Natural killer cell (primary cell): ENCODE data around the gene WSCD2. TPM values are rescaled to one million over a fixed set of nuclear protein-coding genes. Genes with fewer than 3 reads are reported as not detected.

ENCODE experiments used
- ATAC-seq, 3 donors: fragments of 150-1000 bp in 2 of 3; fragments of 200-7000 bp in 1 of 3; cut with Tn5 transposase; 1 replicate in 1 of 3; 2 replicates in 2 of 3; pipeline ENCODE4 v1.10.0; 2021; ENCODE audit warnings: mild to moderate bottlenecking in 2 of 3, moderate library complexity in 2 of 3
- DNase-seq, 2 donors: peaks; one replicate each; pipeline versions ENCODE4 v3.0.0 to v3.0.0-alpha.2; 2013 to 2021; ENCODE audit warnings: mixed read lengths in 1 of 2
- H3K27ac ChIP-seq: one replicate; pipeline ENCODE4 v1.5.1; 2013; ENCODE audit warnings: mild to moderate bottlenecking, low read length
- H3K27me3 ChIP-seq: one replicate; pipeline ENCODE4 v1.6.1; 2013; ENCODE audit warnings: low read length; ENCODE audit not compliant: control insufficient read depth, insufficient read depth
- H3K36me3 ChIP-seq: one replicate; pipeline ENCODE4 v1.6.1; 2013; ENCODE audit warnings: low read length; ENCODE audit not compliant: control insufficient read depth, insufficient read depth
- H3K4me1 ChIP-seq: one replicate; pipeline ENCODE4 v1.6.1; 2013; ENCODE audit warnings: low read length; ENCODE audit not compliant: control insufficient read depth, insufficient read depth
- H3K4me3 ChIP-seq: one replicate; pipeline ENCODE4 v1.5.1; 2013; ENCODE audit warnings: low read length
- H3K9me3 ChIP-seq: one replicate; pipeline ENCODE4 v1.6.1; 2013; ENCODE audit warnings: low read length; ENCODE audit not compliant: control insufficient read depth, insufficient read depth
- H3K27ac Mint-ChIP-seq, 2 donors: one replicate each; pipeline ENCODE4 v1.8.0; 2022; ENCODE audit warnings: mild to moderate bottlenecking in 2 of 2, mixed read lengths in 2 of 2, moderate library complexity in 1 of 2
- H3K27me3 Mint-ChIP-seq, 2 donors: one replicate each; pipeline ENCODE4 v1.8.0; 2022; ENCODE audit warnings: low read depth in 2 of 2, mixed read lengths in 2 of 2
- H3K36me3 Mint-ChIP-seq: one replicate; pipeline ENCODE4 v1.8.0; 2022; ENCODE audit warnings: mixed read lengths
- H3K4me1 Mint-ChIP-seq, 2 donors: one replicate each; pipeline ENCODE4 v1.8.0; 2022; ENCODE audit warnings: mixed read lengths in 2 of 2
- H3K4me3 Mint-ChIP-seq: one replicate; pipeline ENCODE4 v1.8.0; 2022; ENCODE audit warnings: mild to moderate bottlenecking, moderate library complexity, mixed read lengths
- H3K9me3 Mint-ChIP-seq, 2 donors: one replicate each; pipeline ENCODE4 v1.8.0; 2022; ENCODE audit warnings: mixed read lengths in 2 of 2
- WGBS: methylation state at CpG from one replicate; pipeline ENCODE4 v1.1.7; 2013; ENCODE audit warnings: missing lambda C conversion rate; ENCODE audit not compliant: insufficient coverage; 5-methylcytosine and 5-hydroxymethylcytosine counted together
- intact Hi-C: fragments of 100-400 bp; cut with micrococcal nuclease; formaldehyde crosslinking; loops from one replicate; pipeline ENCODE4 v1.14.2; 2022
- total RNA-seq, 4 donors: library from RNA; stranded (reverse); fragments of 120-200 nt in 1 of 4; gene quantifications; one replicate each; pipeline versions ENCODE4 v1.2.3 to v1.2.4, GENCODE V29; 2013 to 2022
- TF ChIP-seq, protein P1 (sequence below): fragments of 200-600 bp; IDR thresholded peaks from one replicate; pipeline ENCODE4 v1.8.0; 2022; ENCODE audit warnings: antibody characterized with exemption

Gene WSCD2
- total RNA-seq, 3 donors from 2014 or later (not counting 1 experiment from before 2014, with no cell fraction given) = 0.32 to 0.78 TPM; not detected in 1

DNA sequence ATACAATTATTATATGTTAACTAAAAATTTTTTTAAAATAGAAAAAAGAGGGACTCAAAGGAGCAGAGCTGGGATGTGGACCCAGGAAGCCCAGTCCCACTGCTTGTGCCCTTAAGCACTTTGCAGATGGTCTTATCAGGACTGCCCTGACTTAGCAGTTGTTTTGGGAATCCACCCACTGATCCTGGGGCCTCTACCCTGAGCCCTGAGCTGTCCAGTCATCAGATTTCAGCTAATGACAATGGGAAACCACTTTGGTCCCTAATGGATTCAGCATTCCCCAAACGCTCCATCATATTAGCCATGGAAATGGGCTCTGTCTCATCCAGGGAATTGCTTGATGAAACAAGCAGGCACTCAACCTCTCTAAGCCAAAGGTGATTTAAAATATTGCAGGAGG lies 22.5 kb upstream of the WSCD2 start:
- ATAC-seq = no peak
- Mint-ChIP-seq H3K4me1 (no peaks in the 10 kb centered on the region), H3K4me3 (no peak overlapping the region), H3K9me3 (no peaks in the 10 kb centered on the region), H3K36me3 (no peaks in the 10 kb centered on the region), H3K27ac (no peak overlapping the region), H3K27me3 (peaks cover 3 to 7% of the 10 kb centered on the region in 2 donors)
- Histone ChIP-seq H3K4me1 (no peaks in the 10 kb centered on the region), H3K27me3 (no peaks in the 10 kb centered on the region), H3K27ac (no peak overlapping the region), H3K9me3 (no peaks in the 10 kb centered on the region), H3K36me3 (no peaks in the 10 kb centered on the region), H3K4me3 (no peak overlapping the region)
- 100% methylated on average over 1 of the region's 1 CpG for WGBS
- DNase-seq = no peak
- TF ChIP-seq, protein P1, sequence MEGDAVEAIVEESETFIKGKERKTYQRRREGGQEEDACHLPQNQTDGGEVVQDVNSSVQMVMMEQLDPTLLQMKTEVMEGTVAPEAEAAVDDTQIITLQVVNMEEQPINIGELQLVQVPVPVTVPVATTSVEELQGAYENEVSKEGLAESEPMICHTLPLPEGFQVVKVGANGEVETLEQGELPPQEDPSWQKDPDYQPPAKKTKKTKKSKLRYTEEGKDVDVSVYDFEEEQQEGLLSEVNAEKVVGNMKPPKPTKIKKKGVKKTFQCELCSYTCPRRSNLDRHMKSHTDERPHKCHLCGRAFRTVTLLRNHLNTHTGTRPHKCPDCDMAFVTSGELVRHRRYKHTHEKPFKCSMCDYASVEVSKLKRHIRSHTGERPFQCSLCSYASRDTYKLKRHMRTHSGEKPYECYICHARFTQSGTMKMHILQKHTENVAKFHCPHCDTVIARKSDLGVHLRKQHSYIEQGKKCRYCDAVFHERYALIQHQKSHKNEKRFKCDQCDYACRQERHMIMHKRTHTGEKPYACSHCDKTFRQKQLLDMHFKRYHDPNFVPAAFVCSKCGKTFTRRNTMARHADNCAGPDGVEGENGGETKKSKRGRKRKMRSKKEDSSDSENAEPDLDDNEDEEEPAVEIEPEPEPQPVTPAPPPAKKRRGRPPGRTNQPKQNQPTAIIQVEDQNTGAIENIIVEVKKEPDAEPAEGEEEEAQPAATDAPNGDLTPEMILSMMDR = no peak
- intact Hi-C loops = no loop called here

DNA sequence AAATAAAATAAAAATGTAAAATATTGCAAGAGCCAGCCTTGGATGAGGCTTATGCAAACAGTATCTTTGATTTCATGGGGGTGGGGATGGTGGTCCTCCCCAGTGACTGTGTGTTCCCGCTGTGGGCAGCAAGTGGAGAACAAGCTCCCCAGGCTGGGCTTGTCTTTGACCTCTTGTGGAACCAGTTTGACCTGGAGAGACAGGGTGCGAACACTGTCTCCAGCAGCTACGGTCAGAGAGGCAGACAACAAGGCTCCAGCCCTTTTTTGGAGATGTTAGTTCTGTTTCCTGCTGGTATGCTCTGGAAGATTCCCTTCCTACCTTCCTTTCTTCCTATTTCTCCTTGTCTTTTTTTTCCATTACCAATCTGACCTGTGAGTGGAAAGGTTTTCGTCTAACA lies 21.8 kb upstream of the WSCD2 start:
- DNase-seq (no peak), ATAC-seq (no peak)
- H3K27ac Mint-ChIP-seq = no peak overlapping the region
- no peaks in the 10 kb centered on the region for H3K9me3 Mint-ChIP-seq
- H3K9me3 ChIP-seq = no peaks in the 10 kb centered on the region
- H3K36me3 ChIP-seq = no peaks in the 10 kb centered on the region
- TF ChIP-seq, protein P1 = no peak
- H3K27ac ChIP-seq = no peak overlapping the region
- H3K36me3 Mint-ChIP-seq = no peaks in the 10 kb centered on the region
- peaks cover 3 to 11% of the 10 kb centered on the region in 2 donors for H3K27me3 Mint-ChIP-seq
- H3K4me3 ChIP-seq = no peak overlapping the region
- intact Hi-C loops = no loop called here
- no peaks in the 10 kb centered on the region for H3K4me1 Mint-ChIP-seq
- WGBS = 82% methylated on average over 4 of the region's 4 CpGs
- no peak overlapping the region for H3K4me3 Mint-ChIP-seq
- no peaks in the 10 kb centered on the region for H3K4me1 ChIP-seq
- H3K27me3 ChIP-seq = no peaks in the 10 kb centered on the region

DNA sequence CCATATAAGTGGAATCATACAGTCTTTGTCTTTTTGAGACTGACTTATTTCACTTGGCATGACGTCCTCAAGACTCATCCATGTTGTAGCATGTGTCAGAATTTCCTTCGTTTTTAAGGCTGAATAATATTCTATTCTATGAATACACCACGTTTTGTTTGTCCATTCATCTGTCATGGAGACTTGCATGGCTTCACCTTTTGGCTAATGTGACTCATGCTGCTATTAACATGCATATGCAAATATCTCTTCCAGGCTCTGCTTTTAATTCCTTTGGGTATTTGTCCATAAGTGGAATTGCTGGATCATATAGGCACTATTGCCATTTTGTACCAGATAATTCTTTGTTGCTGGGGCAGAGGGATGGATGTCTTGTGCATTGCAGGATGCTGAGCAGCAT lies 19.6 kb upstream of the WSCD2 start:
- WGBS = 67% methylated on average over 3 of the region's 3 CpGs
- no peak overlapping the region for H3K4me3 ChIP-seq
- H3K4me1 Mint-ChIP-seq = no peaks in the 10 kb centered on the region
- TF ChIP-seq, protein P1 = no peak
- H3K27ac Mint-ChIP-seq = no peak overlapping the region
- no peaks in the 10 kb centered on the region for H3K36me3 ChIP-seq
- no peaks in the 10 kb centered on the region for H3K4me1 ChIP-seq
- H3K9me3 ChIP-seq = no peaks in the 10 kb centered on the region
- no peaks in the 10 kb centered on the region for H3K27me3 ChIP-seq
- H3K27me3 Mint-ChIP-seq = peaks cover 3 to 20% of the 10 kb centered on the region in 2 donors
- H3K27ac ChIP-seq = no peak overlapping the region
- ATAC-seq (no peak), DNase-seq (no peak)
- H3K9me3 Mint-ChIP-seq = no peaks in the 10 kb centered on the region
- no peaks in the 10 kb centered on the region for H3K36me3 Mint-ChIP-seq
- intact Hi-C loops = no loop called here
- no peak overlapping the region for H3K4me3 Mint-ChIP-seq

DNA sequence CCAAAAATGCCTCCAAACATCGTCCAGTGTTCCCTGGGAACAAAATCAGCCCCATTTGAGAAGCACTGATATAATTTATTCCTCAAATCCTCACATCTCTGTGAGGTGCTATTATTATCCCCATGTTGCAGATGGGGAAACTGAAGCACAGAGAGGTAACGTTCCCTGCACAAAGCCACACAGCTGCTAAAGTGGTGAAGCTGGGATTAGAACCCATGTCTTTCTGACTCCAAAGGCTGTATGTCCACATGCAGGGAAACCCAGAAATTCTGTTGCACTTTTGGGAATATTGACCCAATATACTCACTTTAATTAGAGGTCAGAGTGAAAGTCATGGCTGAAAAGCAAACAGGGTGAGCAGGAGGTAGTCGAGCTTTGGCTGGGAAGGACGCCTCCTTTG lies 19.1 kb upstream of the WSCD2 start:
- H3K36me3 Mint-ChIP-seq = no peaks in the 10 kb centered on the region
- Histone ChIP-seq H3K36me3 (no peaks in the 10 kb centered on the region), H3K27ac (no peak overlapping the region), H3K27me3 (no peaks in the 10 kb centered on the region), H3K9me3 (no peaks in the 10 kb centered on the region), H3K4me1 (no peaks in the 10 kb centered on the region), H3K4me3 (no peak overlapping the region)
- H3K9me3 Mint-ChIP-seq = no peaks in the 10 kb centered on the region
- no peak overlapping the region for H3K27ac Mint-ChIP-seq
- 68% methylated on average over 4 of the region's 4 CpGs for WGBS
- ATAC-seq (no peak), DNase-seq (no peak)
- no peaks in the 10 kb centered on the region for H3K4me1 Mint-ChIP-seq
- intact Hi-C loops = no loop called here
- peaks cover 3 to 25% of the 10 kb centered on the region in 2 donors for H3K27me3 Mint-ChIP-seq
- TF ChIP-seq, protein P1 = no peak
- no peak overlapping the region for H3K4me3 Mint-ChIP-seq
